NCI-H146 treated with DMSO at 0.1 percent for 48 hours (cell line): ENCODE data around the gene NEDD4L.

ENCODE experiments used
- DNase-seq: peaks from one replicate; lab custom pipeline; 2025; ENCODE audit not compliant: unreplicated experiment; lab: John Stamatoyannopoulos, UW

Gene NEDD4L

GRCh38 chr18:58438958-58439300 is 394.9 kb downstream of the NEDD4L start:
- no peak for DNase-seq

DNA sequence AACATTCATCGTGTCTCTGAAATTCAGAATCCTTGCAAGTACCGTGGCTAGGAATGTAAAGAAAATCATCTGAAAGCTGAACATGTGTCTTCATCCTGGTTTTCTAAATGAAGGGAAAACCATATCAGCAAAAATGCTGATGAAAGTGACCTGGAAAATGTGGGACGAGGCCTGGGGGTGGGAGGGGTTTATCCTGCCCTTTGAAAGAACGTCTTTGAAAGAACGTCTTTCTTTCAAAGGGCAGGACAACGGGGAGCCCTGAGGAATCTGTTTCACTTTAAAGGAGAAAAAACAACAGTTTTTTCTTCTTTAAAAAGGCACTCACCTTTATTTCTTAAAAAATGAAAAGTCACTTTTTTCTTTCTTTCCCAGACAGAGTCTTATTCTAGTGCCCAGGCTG is 399.6 kb downstream of the NEDD4L start:
- DNase-seq: no peak

DNA sequence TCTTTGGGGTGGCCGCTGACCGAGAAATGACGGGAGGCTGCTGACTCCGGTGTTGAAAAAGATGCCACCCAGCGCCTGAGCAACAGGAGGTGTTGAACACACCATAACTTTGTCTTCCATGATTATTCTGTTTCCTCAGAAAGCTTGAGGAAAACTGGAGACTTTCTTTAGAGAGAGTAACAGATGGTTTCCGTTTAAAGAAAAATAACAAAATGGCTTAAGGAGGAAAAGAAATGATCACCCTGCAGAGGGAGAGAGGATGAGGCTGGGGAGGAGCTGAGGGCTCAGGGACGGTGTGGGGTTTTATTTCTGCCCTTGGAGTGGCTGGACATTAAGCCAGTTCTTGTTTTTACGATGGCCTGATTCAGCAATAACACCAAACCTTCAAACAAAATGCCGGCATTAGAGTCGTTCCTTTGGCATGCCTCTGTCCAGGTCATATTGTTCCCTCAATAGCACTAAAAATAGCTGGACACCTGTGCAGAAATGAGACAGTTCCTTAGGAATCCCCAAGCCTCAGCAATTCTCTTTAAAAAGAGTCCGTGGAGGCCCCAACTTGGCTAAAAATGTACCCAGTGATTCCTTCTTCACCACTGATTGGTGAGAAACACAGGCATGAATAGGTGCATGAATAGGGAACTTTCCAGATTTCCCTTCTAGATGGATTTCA is 402.5 kb downstream of the NEDD4L start:
- no peak for DNase-seq

DNA sequence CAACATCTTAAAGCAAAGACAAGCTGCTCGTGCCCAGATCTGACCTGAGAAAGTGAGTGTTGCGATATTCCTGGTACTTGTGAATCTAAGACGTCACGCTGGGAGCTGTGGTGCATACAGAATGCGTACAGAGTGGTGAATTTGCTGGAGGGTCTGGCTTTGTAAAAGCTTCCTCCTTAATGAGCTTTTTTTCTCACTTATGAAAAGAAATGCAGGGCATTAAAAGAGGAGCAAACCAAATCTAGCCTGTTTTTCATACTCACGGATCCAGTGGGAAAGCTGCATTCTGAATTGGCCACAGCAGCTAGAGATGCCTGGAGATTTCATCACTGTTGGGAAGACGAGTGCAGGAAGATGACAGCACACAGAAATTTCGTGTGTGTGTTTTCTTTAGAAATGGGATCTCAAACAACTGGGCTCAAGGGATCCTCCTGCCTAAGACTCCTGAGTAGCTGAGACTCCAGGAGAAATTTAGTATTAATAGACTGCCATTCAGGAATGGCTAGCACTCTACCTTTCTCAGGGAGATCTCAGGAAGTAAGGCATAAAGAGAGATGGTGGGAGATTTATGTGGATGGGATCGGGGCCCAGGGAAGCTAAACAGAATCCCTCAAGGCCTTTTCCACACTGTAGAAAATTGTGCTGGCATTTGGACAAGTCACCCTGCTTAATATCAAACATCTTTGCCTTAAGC is 403.5 kb downstream of the NEDD4L start:
- no peak for DNase-seq

DNA sequence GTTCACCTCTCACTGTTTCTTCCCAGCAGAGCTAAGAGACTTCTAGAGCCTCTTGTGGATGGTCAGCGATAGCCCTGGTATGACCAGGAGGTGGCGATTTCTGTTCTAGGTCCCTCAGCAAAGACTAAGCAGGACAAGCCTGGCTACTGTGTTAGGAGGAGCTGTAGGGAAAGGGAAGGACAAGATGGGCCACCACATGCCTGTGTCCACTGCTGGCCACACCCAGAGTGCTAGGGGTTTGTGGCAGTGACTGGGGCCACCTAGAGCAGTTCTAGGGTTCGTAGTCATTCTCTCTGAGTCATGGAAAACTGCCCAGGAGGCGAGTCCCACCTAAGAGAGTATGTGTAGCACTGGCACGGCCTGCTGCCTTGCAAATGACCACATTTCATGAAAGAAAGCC is 405.4 kb downstream of the NEDD4L start:
- DNase-seq: no peak
